Measurements from ENCODE around the gene PARD3B. TPM values are rescaled to one million over a fixed set of nuclear protein-coding genes. Genes with fewer than 3 reads are reported as not detected.

The PARD3B gene
- total and polyA plus RNA-seq, 2 experiments from 2014 or later, result 4.3 to 8.5 TPM

GRCh38 chr2:204771721-204772120 lies 226.4 kb downstream of the PARD3B start:
- Histone ChIP-seq H3K9me3 (ENCODE audit: low read depth) (no peaks in the 10 kb centered on the region), H3K4me1 (ENCODE audit: low read depth) (no peaks in the 10 kb centered on the region), H3K27me3 (no peaks in the 10 kb centered on the region), H3K27ac (no peak overlapping the region), H3K4me3 (no peak overlapping the region), H3K36me3 (no peaks in the 10 kb centered on the region)
- TF ChIP-seq CTCF (IDR thresholded peaks at IDR 0.05; ENCODE audit: low read depth, low read length), result no peak
- DNase-seq (ENCODE audit: low read depth in 1 of 2, low spot score in 1 of 2), result no peak

DNA sequence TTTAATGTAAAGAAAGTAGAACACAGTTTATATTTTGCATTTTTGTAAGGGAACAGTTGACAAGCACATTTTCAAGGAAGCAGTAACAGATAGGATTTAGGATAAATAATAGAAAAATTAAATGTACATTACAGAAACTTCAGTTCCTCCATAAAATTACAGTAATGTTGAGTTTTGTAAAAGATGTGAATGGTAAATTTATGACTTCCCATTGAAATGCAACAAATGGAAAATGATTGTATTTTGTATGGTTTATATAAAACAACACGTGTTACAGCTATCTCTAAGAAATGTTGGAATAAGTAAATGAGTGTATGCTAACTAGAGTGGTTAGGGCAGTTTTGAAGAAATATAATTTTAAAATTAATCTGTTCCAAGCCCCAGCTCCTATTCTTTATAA lies 227.3 kb downstream of the PARD3B start:
- H3K4me3 ChIP-seq, result no peak overlapping the region
- no peak for TF ChIP-seq CTCF (IDR thresholded peaks at IDR 0.05; ENCODE audit: low read depth, low read length)
- no peaks in the 10 kb centered on the region for H3K36me3 ChIP-seq
- no peak for DNase-seq (ENCODE audit: low read depth in 1 of 2, low spot score in 1 of 2)
- no peaks in the 10 kb centered on the region for H3K4me1 ChIP-seq (ENCODE audit: low read depth)
- no peaks in the 10 kb centered on the region for H3K27me3 ChIP-seq
- no peak overlapping the region for H3K27ac ChIP-seq
- H3K9me3 ChIP-seq (ENCODE audit: low read depth), result no peaks in the 10 kb centered on the region

- no peak overlapping the region for H3K4me3 ChIP-seq
- H3K27me3 ChIP-seq, result no peaks in the 10 kb centered on the region
- DNase-seq (ENCODE audit: low read depth in 1 of 2, low spot score in 1 of 2), result no peak
- H3K9me3 ChIP-seq (ENCODE audit: low read depth), result no peaks in the 10 kb centered on the region
- TF ChIP-seq CTCF (IDR thresholded peaks at IDR 0.05; ENCODE audit: low read depth, low read length), result no peak
- H3K27ac ChIP-seq, result no peak overlapping the region
- no peaks in the 10 kb centered on the region for H3K36me3 ChIP-seq
- H3K4me1 ChIP-seq (ENCODE audit: low read depth), result no peaks in the 10 kb centered on the region
Measured at GRCh38 chr2:204775766-204776165, 230.5 kb downstream of the PARD3B start.

GRCh38 chr2:204776781-204777559 lies 231.7 kb downstream of the PARD3B start:
- H3K4me1 ChIP-seq (ENCODE audit: low read depth), result no peaks in the 10 kb centered on the region
- H3K9me3 ChIP-seq (ENCODE audit: low read depth), result no peaks in the 10 kb centered on the region
- H3K36me3 ChIP-seq, result no peaks in the 10 kb centered on the region
- peak in 1 of 2 donors; percentile 21 for DNase-seq (ENCODE audit: low read depth in 1 of 2, low spot score in 1 of 2)
- H3K27me3 ChIP-seq, result no peaks in the 10 kb centered on the region
- H3K4me3 ChIP-seq, result no peak overlapping the region
- TF ChIP-seq CTCF (IDR thresholded peaks at IDR 0.05; ENCODE audit: low read depth, low read length), result no peak
- H3K27ac ChIP-seq, result no peak overlapping the region

- no peaks in the 10 kb centered on the region for H3K36me3 ChIP-seq
- H3K9me3 ChIP-seq (ENCODE audit: low read depth), result no peaks in the 10 kb centered on the region
- TF ChIP-seq CTCF (IDR thresholded peaks at IDR 0.05; ENCODE audit: low read depth, low read length), result no peak
- no peak overlapping the region for H3K27ac ChIP-seq
- no peak for DNase-seq (ENCODE audit: low read depth in 1 of 2, low spot score in 1 of 2)
- H3K4me1 ChIP-seq (ENCODE audit: low read depth), result no peaks in the 10 kb centered on the region
- H3K4me3 ChIP-seq, result no peak overlapping the region
- H3K27me3 ChIP-seq, result no peaks in the 10 kb centered on the region
Measured at GRCh38 chr2:204779771-204780170, 234.5 kb downstream of the PARD3B start.
